ENCODE data around the gene RALGPS1. TPM values are rescaled to one million over a fixed set of nuclear protein-coding genes. Genes with fewer than 3 reads are reported as not detected.

RALGPS1 gene
- total RNA-seq, 1 experiment from 2014 or later = 18.6 TPM

DNA sequence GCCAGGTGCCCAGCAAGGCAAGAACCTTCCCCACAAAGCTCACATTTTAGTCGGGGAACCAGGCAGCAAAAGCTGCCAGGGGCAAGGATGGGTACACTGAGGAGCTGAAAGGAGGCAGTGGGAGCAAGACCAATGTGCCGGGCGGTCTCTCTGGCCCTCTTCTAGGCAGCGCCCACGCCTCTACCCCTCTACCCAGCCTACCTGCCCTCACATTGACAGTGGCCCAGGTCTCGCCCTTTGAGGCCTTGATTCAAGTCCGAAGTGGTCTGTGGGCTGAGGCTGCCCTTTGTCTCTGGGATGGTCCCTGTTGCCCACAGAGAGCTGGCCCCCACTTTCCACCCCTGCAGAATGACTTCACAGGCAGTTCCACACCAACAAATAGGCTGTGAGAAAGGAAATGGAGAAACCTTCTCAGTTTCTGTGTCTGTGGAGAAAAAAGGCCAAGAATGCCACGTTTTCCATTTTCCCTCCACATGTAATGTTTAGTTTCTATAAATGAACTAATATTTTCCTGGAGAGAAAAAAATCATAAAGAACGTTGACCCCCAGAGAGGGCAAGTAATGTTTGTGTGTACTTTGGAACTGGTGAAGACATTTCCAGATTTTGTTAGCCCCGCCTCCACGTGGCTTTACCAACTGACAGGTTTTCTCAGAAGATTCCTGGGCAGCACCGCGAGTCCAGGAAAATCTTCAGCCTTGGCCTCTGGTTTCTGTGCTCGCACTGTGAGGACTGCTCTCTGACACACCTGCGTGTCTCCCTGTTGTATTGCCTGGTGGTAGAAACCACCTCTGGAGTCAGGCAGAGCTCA is 265.3 kb downstream of the RALGPS1 start:
- no peaks in the 10 kb centered on the region; the same call in 1 of the 2 replicates for H3K4me1 ChIP-seq (ENCODE audit: insufficient read depth, low read length)
- WGBS (ENCODE audit: extremely low coverage, insufficient read length, low lambda C conversion rate) = no CpG with 5 or more reads among the region's 15 CpGs
- H2BK15ac ChIP-seq (ENCODE audit: low read depth, low read length) = no peak overlapping the region
- H4K8ac ChIP-seq (replicated peaks; ENCODE audit: insufficient read length, low read depth, low read length) = no peak overlapping the region
- H3K4me3 Mint-ChIP-seq = no peak overlapping the region
- no peak overlapping the region for H2AFZ ChIP-seq (ENCODE audit: low read length)
- H3K4ac ChIP-seq (ENCODE audit: low read depth, low read length) = no peak overlapping the region
- H3T11ph ChIP-seq (ENCODE audit: low read length) = no peak overlapping the region
- peak; percentile 20 for DNase-seq
- peaks cover 0 to 9% (median 0%) of the 10 kb centered on the region in 3 experiments; a peak in 4 of 7 replicates for H3K36me3 Mint-ChIP-seq (ENCODE audit: insufficient read depth in 1 of 3, low read depth in 3 of 3)
- H3K79me2 ChIP-seq (ENCODE audit: insufficient read depth, low read length) = no peaks in the 10 kb centered on the region
- H2BK120ac ChIP-seq (ENCODE audit: low read depth, low read length, poor library complexity, severe bottlenecking) = no peak overlapping the region
- no peak overlapping the region for H2BK20ac ChIP-seq (ENCODE audit: low read depth, low read length, poor library complexity, severe bottlenecking)
- no peak overlapping the region for H4K5ac ChIP-seq (ENCODE audit: insufficient read length, low read depth, low read length)
- H3K23me2 ChIP-seq (ENCODE audit: insufficient read length, low read depth, low read length, poor library complexity, severe bottlenecking) = no peaks in the 10 kb centered on the region
- TF ChIP-seq, protein P1, sequence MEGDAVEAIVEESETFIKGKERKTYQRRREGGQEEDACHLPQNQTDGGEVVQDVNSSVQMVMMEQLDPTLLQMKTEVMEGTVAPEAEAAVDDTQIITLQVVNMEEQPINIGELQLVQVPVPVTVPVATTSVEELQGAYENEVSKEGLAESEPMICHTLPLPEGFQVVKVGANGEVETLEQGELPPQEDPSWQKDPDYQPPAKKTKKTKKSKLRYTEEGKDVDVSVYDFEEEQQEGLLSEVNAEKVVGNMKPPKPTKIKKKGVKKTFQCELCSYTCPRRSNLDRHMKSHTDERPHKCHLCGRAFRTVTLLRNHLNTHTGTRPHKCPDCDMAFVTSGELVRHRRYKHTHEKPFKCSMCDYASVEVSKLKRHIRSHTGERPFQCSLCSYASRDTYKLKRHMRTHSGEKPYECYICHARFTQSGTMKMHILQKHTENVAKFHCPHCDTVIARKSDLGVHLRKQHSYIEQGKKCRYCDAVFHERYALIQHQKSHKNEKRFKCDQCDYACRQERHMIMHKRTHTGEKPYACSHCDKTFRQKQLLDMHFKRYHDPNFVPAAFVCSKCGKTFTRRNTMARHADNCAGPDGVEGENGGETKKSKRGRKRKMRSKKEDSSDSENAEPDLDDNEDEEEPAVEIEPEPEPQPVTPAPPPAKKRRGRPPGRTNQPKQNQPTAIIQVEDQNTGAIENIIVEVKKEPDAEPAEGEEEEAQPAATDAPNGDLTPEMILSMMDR (conservative IDR thresholded peaks at IDR 0.05) = no peak
- H3K4me2 ChIP-seq (ENCODE audit: insufficient read depth, insufficient read length, low read length) = no peak overlapping the region
- H3K27me3 Mint-ChIP-seq (ENCODE audit: low read depth) = peaks cover 2% of the 10 kb centered on the region; the same call in 1 of the 2 replicates
- H3K79me1 ChIP-seq (ENCODE audit: insufficient read depth, low read depth, low read length, poor library complexity, severe bottlenecking) = no peaks in the 10 kb centered on the region
- H3K14ac ChIP-seq (ENCODE audit: insufficient read depth, low read length) = peak overlapping the region; percentile 6; the same call in 1 of the 2 replicates
- no peak overlapping the region for H3K27ac ChIP-seq (ENCODE audit: insufficient read length, low read depth, low read length)
- no peak overlapping the region for H3K9ac ChIP-seq (ENCODE audit: extremely low read depth, insufficient read length, low read length)
- no peak overlapping the region for H4K91ac ChIP-seq (ENCODE audit: insufficient read length, low read depth, low read length)
- peak overlapping the region in 1 of 3 experiments; percentile 53; a peak in 1 of 7 replicates for H3K27ac Mint-ChIP-seq
- H3K23ac ChIP-seq (ENCODE audit: insufficient read length, low read depth, low read length) = no peak overlapping the region
- H3K4me1 Mint-ChIP-seq = peaks cover 10 to 18% of the 10 kb centered on the region in 2 experiments
- no peaks in the 10 kb centered on the region for H4K20me1 ChIP-seq (ENCODE audit: control insufficient read depth, insufficient read depth, insufficient read length)
- H3K27me3 ChIP-seq (ENCODE audit: insufficient read depth, low read length) = no peaks in the 10 kb centered on the region
- no peak overlapping the region for H2BK5ac ChIP-seq (ENCODE audit: insufficient read length, low read length)
- H3K56ac ChIP-seq (ENCODE audit: insufficient read length, low read depth, low read length) = no peak overlapping the region
- H3K9me3 Mint-ChIP-seq = no peaks in the 10 kb centered on the region
- no peak overlapping the region for H2AK5ac ChIP-seq (ENCODE audit: insufficient read length, low read length)
- H2BK12ac ChIP-seq (ENCODE audit: insufficient read length, low read depth, low read length) = no peak overlapping the region
- no peak overlapping the region for H3K18ac ChIP-seq (ENCODE audit: insufficient read length, low read depth, low read length)
- H3K9me3 ChIP-seq (ENCODE audit: control insufficient read depth, low read depth, low read length) = no peaks in the 10 kb centered on the region

Measured in H9 (cell line).